HG03432 (cell line): ENCODE results near the gene SPATS2.
"Not testable (repeated sequence)": the region's sequence is repeated elsewhere in the genome, so short reads cannot be mapped to it uniquely, and the experiment has no call there.

Source experiments
- ATAC-seq: cut with Tn5 transposase; IDR thresholded peaks from one replicate; pipeline ENCODE4 v1.9.1; 2021; ENCODE audit warnings: mild to moderate bottlenecking, moderate library complexity; ENCODE audit not compliant: unreplicated experiment

Gene SPATS2

GRCh38 chr12:49403971-49404450, 36.7 kb downstream of the SPATS2 start:
- ATAC-seq = no peak

GRCh38 chr12:49404956-49405355, 37.7 kb downstream of the SPATS2 start:
- ATAC-seq = no peak

GRCh38 chr12:49410818-49411217, 43.6 kb downstream of the SPATS2 start:
- ATAC-seq = no peak

GRCh38 chr12:49413010-49413409, 45.7 kb downstream of the SPATS2 start:
- no peak for ATAC-seq

GRCh38 chr12:49413796-49414195, 46.5 kb downstream of the SPATS2 start:
- no peak for ATAC-seq

- ATAC-seq = no peak
These were observed 47.1 kb downstream of the SPATS2 start for GRCh38 chr12:49414364-49414763.

GRCh38 chr12:49415521-49415970, 48.3 kb downstream of the SPATS2 start:
- ATAC-seq = no peak

- no peak for ATAC-seq
These were observed 49.6 kb downstream of the SPATS2 start for GRCh38 chr12:49416892-49417291.

GRCh38 chr12:49417558-49417957, 50.3 kb downstream of the SPATS2 start:
- no peak for ATAC-seq

- no peak for ATAC-seq
These were observed 53.3 kb downstream of the SPATS2 start for GRCh38 chr12:49420556-49420955.

- no peak for ATAC-seq
These were observed 54.9 kb downstream of the SPATS2 start for GRCh38 chr12:49422114-49422513.

- no peak for ATAC-seq
These were observed 61.5 kb downstream of the SPATS2 start for GRCh38 chr12:49428793-49429192.

GRCh38 chr12:49432616-49433015, 65.4 kb downstream of the SPATS2 start:
- no peak for ATAC-seq

- ATAC-seq = not testable (repeated sequence)
These were observed 69.5 kb downstream of the SPATS2 start for GRCh38 chr12:49436799-49437198.

GRCh38 chr12:49439042-49439441, 71.8 kb downstream of the SPATS2 start:
- ATAC-seq = no peak

GRCh38 chr12:49440035-49440434, 72.8 kb downstream of the SPATS2 start:
- ATAC-seq = no peak

GRCh38 chr12:49442915-49443314, 75.7 kb downstream of the SPATS2 start:
- no peak for ATAC-seq

GRCh38 chr12:49446571-49446970, 79.3 kb downstream of the SPATS2 start:
- no peak for ATAC-seq

- no peak for ATAC-seq
These were observed 81.6 kb downstream of the SPATS2 start for GRCh38 chr12:49448858-49449257.

GRCh38 chr12:49451468-49452259, 84.4 kb downstream of the SPATS2 start:
- ATAC-seq = peak; percentile 83

- ATAC-seq = no peak
These were observed 88.2 kb downstream of the SPATS2 start for GRCh38 chr12:49455501-49455900.

- ATAC-seq = no peak
These were observed 88.9 kb downstream of the SPATS2 start for GRCh38 chr12:49456131-49456679.
